HG02678 (cell line): ENCODE data around the gene KCNF1.

ENCODE experiments used
- ATAC-seq: cut with Tn5 transposase; IDR thresholded peaks from one replicate; pipeline ENCODE4 v1.9.1; 2021; ENCODE audit warnings: mild to moderate bottlenecking, moderate library complexity; ENCODE audit not compliant: unreplicated experiment

The KCNF1 gene

DNA sequence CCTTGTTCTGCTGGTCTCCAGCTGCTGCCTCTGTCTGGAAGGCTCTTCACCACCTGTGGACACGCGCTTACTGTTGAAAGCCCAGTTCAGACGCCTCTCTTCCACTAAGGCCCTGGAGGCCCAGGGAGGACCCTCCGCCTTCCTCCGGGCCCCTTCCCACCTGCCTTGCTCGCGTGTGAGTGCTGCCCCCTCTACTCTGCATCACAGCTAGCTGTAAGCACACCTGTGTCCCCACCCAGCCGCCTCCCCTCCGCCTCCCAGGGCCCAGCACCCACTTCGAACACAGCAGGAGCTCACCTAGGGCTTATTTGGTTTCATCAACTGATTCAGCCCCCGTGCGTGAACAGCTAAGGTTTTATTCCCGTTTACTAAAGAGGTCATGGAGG, 49.7 kb downstream of the KCNF1 start:
- ATAC-seq: no peak

DNA sequence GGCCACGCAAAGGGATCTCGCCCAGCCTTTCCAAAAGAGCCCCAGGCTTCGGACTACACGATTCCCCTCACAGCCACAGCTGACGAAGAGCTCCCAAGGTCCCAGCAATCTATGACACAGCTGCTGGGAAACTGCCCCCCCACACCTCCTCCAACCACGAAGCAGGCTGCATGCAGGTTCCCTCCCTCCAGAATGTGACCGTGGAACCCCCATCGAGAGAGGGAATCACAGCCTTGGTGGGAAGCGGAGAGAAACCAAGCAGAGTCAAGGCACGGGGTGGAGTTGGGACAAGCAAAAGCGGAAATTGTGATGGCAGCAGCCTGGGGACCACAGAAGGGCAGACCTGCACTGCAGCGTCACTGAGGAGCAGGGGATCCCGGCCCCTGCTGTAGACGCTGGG, 50.3 kb downstream of the KCNF1 start:
- no peak for ATAC-seq

DNA sequence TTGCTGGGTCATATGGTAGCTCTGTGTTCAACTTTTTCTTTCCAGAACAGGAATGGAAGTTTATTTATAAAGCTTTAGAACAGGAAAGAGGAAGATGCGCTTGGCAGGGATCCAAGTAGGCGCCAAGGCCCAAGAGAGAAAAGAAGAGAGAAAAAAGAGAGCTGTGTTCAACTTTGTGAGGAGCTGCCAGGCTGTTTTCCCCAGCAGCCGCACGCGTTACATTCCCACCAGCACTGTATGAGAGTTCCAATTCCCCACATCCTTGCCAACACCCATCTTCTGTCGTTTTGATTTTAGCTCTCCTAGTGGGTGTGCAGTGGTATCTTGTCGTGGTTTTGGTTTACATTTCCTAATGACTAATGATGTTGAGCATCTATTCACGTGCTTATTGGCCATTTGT, 51.4 kb downstream of the KCNF1 start:
- no peak for ATAC-seq
